IMR-90 (cell line): Measurements from ENCODE around the gene TDRD3.

Experiments
- BHLHE40 ChIP-seq: fragments of 150-350 bp; IDR thresholded peaks from 2 replicates; pipeline ENCODE4 v1.6.1; 2016; ENCODE audit warnings: mild to moderate bottlenecking, low read depth, low read length
- CEBPB ChIP-seq: IDR thresholded peaks from 2 replicates; pipeline ENCODE4 v1.6.1; 2012; ENCODE audit warnings: low read depth, low read length, improper control_type of control experiment
- CTCF ChIP-seq: conservative IDR thresholded peaks from 2 replicates; pipeline ENCODE4 v1.5.1; 2012; ENCODE audit warnings: mild to moderate bottlenecking, low read depth, low read length, improper control_type of control experiment
- SMC3 ChIP-seq: fragments of 150-350 bp; IDR thresholded peaks from 2 replicates; pipeline ENCODE4 v1.6.1; 2016; ENCODE audit warnings: low read depth, mild to moderate bottlenecking, antibody characterized with exemption, low read length, moderate library complexity

- TF ChIP-seq BHLHE40 (no peak), SMC3 (no peak), CTCF (no peak), CEBPB (no peak)
These were observed 30.3 kb downstream of the TDRD3 start for GRCh38 chr13:60427285-60427684.
